Fibroblast of lung (primary cell): Measurements from ENCODE around the gene RNF227. TPM values are rescaled to one million over a fixed set of nuclear protein-coding genes. Genes with fewer than 3 reads are reported as not detected.

Experiments
- DNase-seq, 2 donors: peaks; one replicate each; pipeline versions ENCODE4 v3.0.0 to v3.0.0-alpha.2; 2010; ENCODE audit warnings: low read depth in 2 of 2
- H2AFZ ChIP-seq: 2 replicates; pipeline ENCODE4 v1.5.1; 2012; ENCODE audit warnings: low read length, control low read depth, inconsistent platforms
- H3K27ac ChIP-seq: 2 replicates; pipeline ENCODE4 v1.5.1; 2011; ENCODE audit warnings: low read length, control low read depth; ENCODE audit not compliant: insufficient read depth
- H3K27me3 ChIP-seq: 2 replicates; pipeline ENCODE4 v1.5.1; 2011; ENCODE audit warnings: mild to moderate bottlenecking, low read length; ENCODE audit not compliant: control insufficient read depth, insufficient read depth
- H3K36me3 ChIP-seq: 2 replicates; pipeline ENCODE4 v1.5.1; 2011; ENCODE audit warnings: low read length; ENCODE audit not compliant: control insufficient read depth, insufficient read depth
- H3K4me1 ChIP-seq: 2 replicates; pipeline ENCODE4 v1.5.1; 2011; ENCODE audit warnings: low read length; ENCODE audit not compliant: control insufficient read depth, insufficient read depth; ENCODE audit errors: extremely low read depth
- H3K4me2 ChIP-seq: 2 replicates; pipeline ENCODE4 v1.5.1; 2011; ENCODE audit warnings: low read length, control low read depth; ENCODE audit not compliant: insufficient read depth; ENCODE audit errors: extremely low read depth
- H3K4me3 ChIP-seq, 4 experiments: fragments of 200-600 bp in 1 of 4; sonication (generic) in 1 of 4; replicated peaks in 1 of 4; 2 replicates each; pipeline ENCODE4 v1.5.1; 2011 to 2016; ENCODE audit warnings: low read length in 4 of 4, low read depth in 3 of 4, mild to moderate bottlenecking in 3 of 4, control low read depth in 2 of 4, inconsistent platforms in 1 of 4, mixed read lengths in 1 of 4; ENCODE audit not compliant: insufficient read depth in 1 of 4; ENCODE audit errors: control extremely low read depth in 1 of 4
- H3K79me2 ChIP-seq: 2 replicates; pipeline ENCODE4 v1.5.1; 2012; ENCODE audit warnings: mild to moderate bottlenecking, low read length, inconsistent platforms; ENCODE audit not compliant: control insufficient read depth, insufficient read depth
- H3K9ac ChIP-seq: 2 replicates; pipeline ENCODE4 v1.5.1; 2011; ENCODE audit warnings: mild to moderate bottlenecking, low read length, control low read depth; ENCODE audit not compliant: insufficient read depth
- H3K9me3 ChIP-seq: 2 replicates; pipeline ENCODE4 v1.5.1; 2012; ENCODE audit warnings: low read depth, low read length; ENCODE audit not compliant: control insufficient read depth, insufficient read depth
- H4K20me1 ChIP-seq: 2 replicates; pipeline ENCODE4 v1.5.1; 2011; ENCODE audit warnings: low read length; ENCODE audit not compliant: control insufficient read depth, insufficient read depth; ENCODE audit errors: extremely low read depth
- CTCF ChIP-seq, 2 donors: IDR thresholded peaks in 1 of 2; conservative IDR thresholded peaks in 1 of 2; 1 replicate in 1 of 2; 2 replicates in 1 of 2; pipeline ENCODE4 v1.5.1; 2011 to 2012; ENCODE audit warnings: low read length in 2 of 2, control low read depth in 1 of 2, inconsistent platforms in 1 of 2, low read depth in 1 of 2, mild to moderate bottlenecking in 1 of 2
- EZH2 ChIP-seq: IDR thresholded peaks from 2 replicates; pipeline ENCODE4 v1.5.1; 2012; ENCODE audit warnings: low read length, control low read depth, mild to moderate bottlenecking; ENCODE audit errors: missing control alignments
- polyA plus RNA-seq, 2 donors: library from polyadenylated mRNA; depleted of rRNA in 1 of 2; stranded (reverse) in 1 of 2; unstranded in 1 of 2; fragments of >200 nt; gene quantifications; 2 replicates each; pipeline ENCODE4 v1.2.1, GENCODE V29; 2011 to 2012; ENCODE audit warnings: missing spikeins in 1 of 2
- total RNA-seq: library from RNA; depleted of rRNA; stranded (reverse); fragments of >200 nt; gene quantifications from 2 replicates; pipeline ENCODE4 v1.2.1, GENCODE V29; 2014

Gene RNF227
- total and polyA plus RNA-seq, 2 donors (not counting 1 experiment from before 2014, with no cell fraction given) = 1.8 to 2.8 TPM

GRCh38 chr17:7943291-7943690 lies 27.2 kb upstream of the RNF227 start:
- no peaks in the 10 kb centered on the region for H4K20me1 ChIP-seq
- no peaks in the 10 kb centered on the region for H3K4me1 ChIP-seq
- no peaks in the 10 kb centered on the region for H3K27me3 ChIP-seq
- no peak overlapping the region for H3K9ac ChIP-seq
- peaks cover 26% of the 10 kb centered on the region for H3K36me3 ChIP-seq
- H3K27ac ChIP-seq = no peak overlapping the region
- TF ChIP-seq CTCF (conservative IDR thresholded peaks at IDR 0.05 in 1 of 2, IDR thresholded peaks at IDR 0.05 in 1 of 2; ENCODE audit: low read depth in 1 of 2, low read length in 2 of 2) = no peak
- H2AFZ ChIP-seq = no peak overlapping the region
- H3K79me2 ChIP-seq = no peaks in the 10 kb centered on the region
- H3K9me3 ChIP-seq = no peaks in the 10 kb centered on the region
- no peak overlapping the region for H3K4me3 ChIP-seq
- H3K4me2 ChIP-seq = no peak overlapping the region
- DNase-seq = no peak

GRCh38 chr17:7940743-7941142 lies 24.7 kb upstream of the RNF227 start:
- Histone ChIP-seq H3K4me1 (no peaks in the 10 kb centered on the region), H2AFZ (no peak overlapping the region), H3K27me3 (no peaks in the 10 kb centered on the region), H3K4me3 (no peak overlapping the region), H3K9me3 (no peaks in the 10 kb centered on the region), H3K9ac (no peak overlapping the region), H4K20me1 (no peaks in the 10 kb centered on the region), H3K79me2 (no peaks in the 10 kb centered on the region), H3K36me3 (peaks cover 25% of the 10 kb centered on the region), H3K4me2 (no peak overlapping the region), H3K27ac (no peak overlapping the region)
- TF ChIP-seq CTCF (conservative IDR thresholded peaks at IDR 0.05 in 1 of 2, IDR thresholded peaks at IDR 0.05 in 1 of 2; ENCODE audit: low read depth in 1 of 2, low read length in 2 of 2) = no peak
- TF ChIP-seq EZH2 = no peak
- DNase-seq = no peak

GRCh38 chr17:7940034-7940433 lies 23.9 kb upstream of the RNF227 start:
- H3K4me3 ChIP-seq = no peak overlapping the region
- H3K4me2 ChIP-seq = no peak overlapping the region
- no peak for TF ChIP-seq EZH2
- no peak for TF ChIP-seq CTCF (conservative IDR thresholded peaks at IDR 0.05 in 1 of 2, IDR thresholded peaks at IDR 0.05 in 1 of 2; ENCODE audit: low read depth in 1 of 2, low read length in 2 of 2)
- H3K79me2 ChIP-seq = no peaks in the 10 kb centered on the region
- no peaks in the 10 kb centered on the region for H3K4me1 ChIP-seq
- H4K20me1 ChIP-seq = no peaks in the 10 kb centered on the region
- H3K27ac ChIP-seq = no peak overlapping the region
- H3K9me3 ChIP-seq = no peaks in the 10 kb centered on the region
- DNase-seq = no peak
- H3K9ac ChIP-seq = no peak overlapping the region
- H2AFZ ChIP-seq = no peak overlapping the region
- no peaks in the 10 kb centered on the region for H3K27me3 ChIP-seq
- H3K36me3 ChIP-seq = peaks cover 25% of the 10 kb centered on the region
